Tongue (tissue), 2 donors: Measurements from ENCODE around the gene TMSB15B. TPM values are rescaled to one million over a fixed set of nuclear protein-coding genes. Genes with fewer than 3 reads are reported as not detected.
A peak's percentile ranks its signal among the peaks of the same experiment; 100 is the strongest.
"Not testable (repeated sequence)": the region's sequence is repeated elsewhere in the genome, so short reads cannot be mapped to it uniquely, and the experiment has no call there.

Experiments
- DNase-seq: peaks from one replicate; pipeline ENCODE4 v3.0.0-alpha.2; 2015
- total RNA-seq: library from RNA; depleted of rRNA; stranded (reverse); fragments of >200 nt; gene quantifications from one replicate; pipeline ENCODE4 v1.2.3, GENCODE V29; 2014

Gene TMSB15B
- 3.0 TPM for total RNA-seq

GRCh38 chrX:103962411-103963278 is at the start of gene TMSB15B:
TMSB15B (plus strand) TSS chrX:103962627.
- DNase-seq: not testable (repeated sequence)

GRCh38 chrX:103913356-103914020 is 48.9 kb upstream of the TMSB15B start:
- DNase-seq: no peak

DNA sequence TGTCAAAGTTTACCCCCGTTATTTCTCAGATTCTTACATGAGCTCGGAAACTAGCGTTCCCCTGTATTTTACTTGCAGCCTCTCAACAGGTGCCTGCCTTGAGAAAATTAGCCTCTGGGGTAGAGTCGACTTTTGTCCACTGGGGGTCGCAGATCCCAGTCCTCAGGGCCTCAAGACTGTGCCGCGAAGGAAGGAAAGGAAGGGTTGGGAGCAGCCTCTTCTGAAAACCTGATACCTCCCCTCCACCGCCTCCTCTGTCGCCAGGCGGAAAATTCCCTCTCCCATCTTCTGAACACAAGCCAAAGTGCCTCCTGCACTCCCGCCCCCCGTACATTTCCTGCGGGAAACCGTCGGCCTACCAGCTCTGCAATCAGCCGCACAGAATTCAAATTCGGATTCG is 44.4 kb upstream of the TMSB15B start:
- DNase-seq: peak; percentile 79

- peak; percentile 64 for DNase-seq
Observed at GRCh38 chrX:103918571-103919269, 43.7 kb upstream of the TMSB15B start.

GRCh38 chrX:103919270-103919637 is 43.2 kb upstream of the TMSB15B start:
- no peak for DNase-seq

DNA sequence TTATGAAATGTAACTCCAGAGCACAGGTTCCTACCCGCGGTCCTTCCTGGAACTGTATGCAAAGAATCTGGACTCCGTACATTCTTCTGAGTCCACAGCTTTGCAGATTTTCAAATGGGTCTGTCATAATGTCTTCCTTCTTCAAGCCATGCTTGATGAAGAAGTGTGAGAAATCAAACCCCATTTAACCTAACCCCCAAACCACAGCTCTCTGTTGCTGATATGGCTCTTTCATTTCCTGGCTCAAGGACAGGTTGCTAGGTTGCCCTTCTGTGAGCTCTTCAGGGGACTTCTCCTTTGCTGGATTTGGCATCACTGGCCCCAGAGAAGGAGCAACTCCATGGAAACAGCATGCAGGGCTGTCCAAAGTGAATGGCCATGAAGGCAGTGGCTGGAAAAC is 41.9 kb upstream of the TMSB15B start:
- DNase-seq: not testable (repeated sequence)

DNA sequence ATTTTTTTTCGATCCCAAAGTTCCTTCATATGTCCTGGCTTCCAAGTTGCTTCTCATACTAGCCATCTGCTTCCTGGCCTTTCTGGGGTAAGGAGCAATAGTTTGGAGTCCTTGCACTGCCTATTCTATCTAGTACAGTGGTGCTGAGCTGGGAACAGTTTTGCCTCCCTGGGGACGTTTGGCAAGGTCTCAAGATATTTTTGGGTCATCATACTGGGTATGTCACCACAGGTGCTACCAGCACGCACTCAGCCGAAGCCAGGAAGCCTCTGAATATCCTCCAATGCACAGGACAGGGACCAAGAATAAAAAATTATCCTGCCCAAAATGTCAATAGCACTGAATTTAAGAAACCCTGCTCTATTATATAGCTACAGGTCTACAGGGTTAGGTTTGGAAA is 35.4 kb upstream of the TMSB15B start:
- DNase-seq: no peak

- DNase-seq: no peak
Observed at GRCh38 chrX:103927633-103928032, 34.8 kb upstream of the TMSB15B start.

GRCh38 chrX:103932133-103932532 is 30.3 kb upstream of the TMSB15B start:
- no peak for DNase-seq

- not testable (repeated sequence) for DNase-seq
Observed at GRCh38 chrX:103940257-103940656, 22.2 kb upstream of the TMSB15B start.

DNA sequence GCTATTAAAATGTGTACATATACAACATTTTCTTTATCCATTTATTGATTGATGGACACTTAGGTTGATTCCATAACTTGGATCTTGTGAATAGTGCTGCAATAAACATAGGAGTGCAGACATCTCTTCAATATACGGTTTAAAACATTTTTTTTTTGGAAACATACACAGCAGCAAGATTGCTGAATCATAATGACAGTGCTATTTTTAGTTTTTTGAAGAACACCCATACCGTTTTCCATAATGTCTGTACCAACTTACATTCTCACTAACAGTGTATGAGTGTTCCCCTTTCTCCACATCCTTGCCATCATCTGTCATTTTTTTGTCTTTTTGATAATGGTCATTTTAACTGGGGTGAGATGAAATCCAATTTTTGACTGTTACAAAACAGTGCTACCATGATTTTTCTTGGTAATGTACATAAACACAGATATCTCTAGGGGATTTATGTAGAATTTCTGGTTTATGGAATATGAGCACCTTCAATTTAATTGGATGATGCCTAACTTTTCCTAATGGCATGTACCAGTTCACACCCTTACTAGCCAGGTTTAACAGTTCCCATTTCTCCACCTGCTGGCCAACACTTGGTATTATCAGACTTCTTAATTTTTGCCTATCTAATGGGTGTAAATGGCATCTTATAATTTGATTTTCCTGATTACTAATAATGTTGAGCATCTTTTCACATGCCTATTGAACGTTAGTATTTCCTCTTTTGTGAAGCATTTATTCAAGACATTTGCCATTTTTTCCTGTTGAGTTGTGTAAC is 21.0 kb upstream of the TMSB15B start:
- DNase-seq: peak; percentile 15

DNA sequence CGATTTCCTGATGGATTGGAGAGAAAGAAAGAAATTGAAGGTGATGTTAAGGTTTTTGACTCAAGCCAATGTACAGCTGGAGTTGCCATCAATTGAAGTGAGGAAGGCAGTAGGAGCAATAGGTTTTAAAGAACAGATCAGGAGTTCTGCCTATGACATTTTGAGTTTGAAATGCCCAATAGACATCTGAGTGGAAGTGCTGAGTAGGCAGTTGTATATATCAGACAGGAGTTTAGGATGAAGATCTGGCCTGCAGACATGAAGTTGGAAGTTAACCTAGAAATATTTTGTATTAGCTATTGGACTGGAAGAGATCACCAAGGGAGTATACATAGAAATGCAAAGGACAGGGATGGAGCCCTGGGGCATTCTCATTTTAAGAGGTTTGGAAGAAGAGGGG is 12.9 kb upstream of the TMSB15B start:
- no peak for DNase-seq

- DNase-seq: no peak
Observed at GRCh38 chrX:103953353-103953752, 9.1 kb upstream of the TMSB15B start.

- no peak for DNase-seq
Observed at GRCh38 chrX:103954259-103954658, 8.2 kb upstream of the TMSB15B start.

DNA sequence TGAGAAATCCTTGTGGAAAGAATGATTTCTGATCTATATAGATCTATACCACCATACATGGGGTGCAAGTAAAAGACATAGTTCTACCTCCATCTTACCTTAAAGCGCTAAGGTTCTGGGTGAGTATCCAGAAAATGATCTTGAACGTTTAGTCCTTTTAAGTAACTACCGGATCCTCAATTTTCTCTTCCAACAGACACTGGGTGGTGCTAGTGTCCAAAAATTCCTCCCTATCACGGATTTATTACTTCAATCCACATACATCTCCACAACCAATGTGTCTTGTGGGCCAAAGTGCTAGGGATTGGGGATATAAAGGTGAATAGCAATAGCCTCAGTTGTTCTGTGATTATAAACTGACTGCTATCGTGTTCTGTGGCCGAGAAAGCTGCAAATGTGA is 1.8 kb upstream of the TMSB15B start:
- not testable (repeated sequence) for DNase-seq

- not testable (repeated sequence) for DNase-seq
Observed at GRCh38 chrX:103983508-103983907, 21.1 kb downstream of the TMSB15B start.

DNA sequence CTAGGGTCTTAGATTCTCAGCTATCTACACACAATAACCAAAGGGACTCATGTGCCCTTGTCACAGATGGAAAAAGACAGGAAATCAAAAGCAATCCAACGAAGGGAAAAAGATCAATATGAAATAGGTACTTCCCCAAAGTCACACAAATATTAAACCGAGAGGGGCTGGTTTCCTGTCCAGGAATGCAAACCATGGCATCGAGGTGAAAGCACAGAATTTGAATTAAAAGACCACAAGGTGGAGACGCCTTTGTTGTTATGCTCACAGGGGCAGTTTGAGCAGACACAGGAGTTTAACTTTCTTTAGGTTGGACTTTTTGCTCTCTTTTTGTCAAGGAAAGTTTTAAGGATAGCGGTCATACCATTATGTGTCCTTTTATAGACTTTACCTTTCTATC is 36.8 kb downstream of the TMSB15B start:
- no peak for DNase-seq

DNA sequence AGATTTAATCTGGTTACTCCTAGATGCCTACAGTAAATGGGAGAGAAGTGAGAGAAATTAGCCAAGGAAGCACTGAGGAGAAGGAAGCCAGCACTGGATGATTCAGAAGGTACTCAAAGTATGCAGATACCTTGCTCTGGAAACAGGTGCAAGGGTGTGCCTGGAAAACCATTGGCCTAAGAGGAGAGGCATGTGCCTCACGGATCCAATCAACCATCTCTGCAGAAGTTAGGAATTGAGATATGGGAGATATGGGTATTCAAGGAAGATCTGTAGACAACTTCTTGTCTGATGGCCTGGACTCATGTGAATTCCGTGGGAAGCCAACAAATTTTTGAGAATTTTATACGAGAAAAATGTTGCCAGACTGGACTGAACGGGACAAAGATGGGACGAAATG is 46.4 kb downstream of the TMSB15B start:
- no peak for DNase-seq

DNA sequence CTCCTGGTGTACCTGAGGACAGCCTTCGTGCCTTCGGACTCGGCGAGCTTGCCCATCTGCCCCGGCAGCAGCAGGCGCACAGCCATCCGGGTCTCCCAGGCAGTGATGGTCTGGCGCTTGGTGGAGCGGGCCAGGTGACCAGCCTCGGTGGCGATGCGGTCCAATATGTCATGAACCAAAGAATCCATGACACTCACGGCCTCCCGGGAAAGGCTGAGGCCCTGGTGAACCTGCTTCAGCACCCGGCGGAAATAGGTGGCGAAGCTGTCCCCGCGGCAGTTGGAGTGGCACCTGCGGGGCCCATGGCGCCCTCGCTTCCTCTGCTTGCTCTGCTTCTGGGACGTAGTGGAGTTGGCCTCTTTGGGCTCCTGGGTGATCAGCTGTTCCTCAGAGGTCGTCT is 50.7 kb downstream of the TMSB15B start:
- no peak for DNase-seq

DNA sequence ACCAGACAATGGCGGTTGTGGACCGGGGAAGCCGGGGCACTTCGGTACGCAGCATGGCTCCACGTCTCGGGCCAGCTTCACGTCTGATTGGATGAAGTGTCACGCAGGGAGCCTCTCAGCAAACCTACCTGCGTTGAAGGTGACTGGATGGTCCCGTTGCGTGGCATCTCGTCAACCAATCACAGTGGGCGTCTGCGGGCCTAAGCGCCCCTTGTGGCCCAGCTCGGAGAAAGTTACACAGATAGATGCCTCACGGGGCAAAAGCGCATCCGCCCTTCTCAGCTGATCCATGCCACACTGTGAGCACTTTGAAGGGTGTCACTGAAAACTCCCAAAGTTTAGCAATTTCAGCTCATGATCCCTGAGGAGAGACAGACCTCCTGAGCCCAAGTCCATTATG is 51.2 kb downstream of the TMSB15B start, which contains the start of gene H2BW1:
H2BW1 (minus strand) TSS at position 103 of the 400 bp plus-strand sequence. CDS start 132 bp downstream, outside the sequence.
- DNase-seq: no peak

DNA sequence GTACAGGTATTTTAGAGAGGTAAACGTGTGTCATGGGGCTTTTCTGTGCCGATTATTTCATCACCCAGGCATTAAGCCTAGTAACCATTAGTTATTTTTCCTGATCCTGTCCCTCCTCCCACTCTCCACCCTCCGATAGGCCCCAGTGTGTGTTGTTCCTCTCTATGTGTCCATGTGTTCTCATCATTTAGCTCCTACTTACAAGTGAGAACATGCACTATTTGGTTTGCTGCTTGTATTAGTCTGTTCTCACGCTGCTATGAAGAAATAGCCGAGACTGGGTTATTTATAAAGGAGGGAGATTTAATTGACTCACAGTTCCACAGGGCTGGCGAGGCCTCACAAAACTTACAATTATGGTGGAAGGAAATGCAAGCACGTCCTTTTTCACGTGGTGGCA is 53.1 kb downstream of the TMSB15B start:
- DNase-seq: not testable (repeated sequence)
